ENCODE results near the gene TRMT10A.
"Not testable (repeated sequence)": the region's sequence is repeated elsewhere in the genome, so short reads cannot be mapped to it uniquely, and the experiment has no call there.

Gene TRMT10A

GRCh38 chr4:99552872-99553271, 11.0 kb downstream of the TRMT10A start:
- DNase-seq (ENCODE audit: low read depth, low spot score): no peak

GRCh38 chr4:99540277-99540939, 23.4 kb downstream of the TRMT10A start:
- DNase-seq (ENCODE audit: low read depth, low spot score): no peak

GRCh38 chr4:99537674-99538073, 26.2 kb downstream of the TRMT10A start:
- no peak for DNase-seq (ENCODE audit: low read depth, low spot score)

- no peak for DNase-seq (ENCODE audit: low read depth, low spot score)
These were observed 27.0 kb downstream of the TRMT10A start for GRCh38 chr4:99536848-99537247.

GRCh38 chr4:99536271-99536670, 27.6 kb downstream of the TRMT10A start:
- no peak for DNase-seq (ENCODE audit: low read depth, low spot score)

GRCh38 chr4:99534699-99535098, 29.1 kb downstream of the TRMT10A start:
- not testable (repeated sequence) for DNase-seq (ENCODE audit: low read depth, low spot score)

- no peak for DNase-seq (ENCODE audit: low read depth, low spot score)
These were observed 33.9 kb downstream of the TRMT10A start for GRCh38 chr4:99529956-99530355.

- no peak for DNase-seq (ENCODE audit: low read depth, low spot score)
These were observed 34.6 kb downstream of the TRMT10A start for GRCh38 chr4:99529228-99529627.

GRCh38 chr4:99518601-99519295, 45.1 kb downstream of the TRMT10A start:
- DNase-seq (ENCODE audit: low read depth, low spot score): no peak

- DNase-seq (ENCODE audit: low read depth, low spot score): no peak
These were observed 53.1 kb downstream of the TRMT10A start, which contains the start of gene C4orf17 for GRCh38 chr4:99510721-99511120. C4orf17 (plus strand) TSS chr4:99511021; CDS start chr4:99513082, 2,061 bp downstream.

- DNase-seq (ENCODE audit: low read depth, low spot score): no peak
These were observed 56.1 kb downstream of the TRMT10A start for GRCh38 chr4:99507762-99508161.

- no peak for DNase-seq (ENCODE audit: low read depth, low spot score)
These were observed 56.5 kb downstream of the TRMT10A start for GRCh38 chr4:99507349-99507748.

GRCh38 chr4:99506781-99507180, 57.1 kb downstream of the TRMT10A start:
- no peak for DNase-seq (ENCODE audit: low read depth, low spot score)

GRCh38 chr4:99504804-99505502, 58.9 kb downstream of the TRMT10A start:
- no peak for DNase-seq (ENCODE audit: low read depth, low spot score)

Data from activated naive CD8-positive, alpha-beta T cell treated with anti-CD3 and anti-CD28 coated beads, Interleukin-2, amount 50 U/mL, for 16 hours (primary cell).